ENCODE results near the gene FRMPD3.

The FRMPD3 gene

GRCh38 chrX:107480272-107480671, 30.8 kb downstream of the FRMPD3 start:
- DNase-seq (ENCODE audit: low read depth in 2 of 2) = no peak

GRCh38 chrX:107482046-107482445, 32.6 kb downstream of the FRMPD3 start:
- no peak for DNase-seq (ENCODE audit: low read depth in 2 of 2)

- no peak for DNase-seq (ENCODE audit: low read depth in 2 of 2)
Measured at GRCh38 chrX:107484002-107484726, 34.7 kb downstream of the FRMPD3 start.

- no peak for DNase-seq (ENCODE audit: low read depth in 2 of 2)
Measured at GRCh38 chrX:107485013-107485412, 35.6 kb downstream of the FRMPD3 start.

GRCh38 chrX:107493141-107493540, 43.7 kb downstream of the FRMPD3 start:
- no peak for DNase-seq (ENCODE audit: low read depth in 2 of 2)

- no peak for DNase-seq (ENCODE audit: low read depth in 2 of 2)
Measured at GRCh38 chrX:107496786-107497185, 47.3 kb downstream of the FRMPD3 start.

Measured in activated CD4-positive, alpha-beta T cell treated with anti-CD3 and anti-CD28 coated beads for 24 hours (primary cell).